HG03097 (cell line): ENCODE measurements around the gene SEMA3F.

Experiments
- ATAC-seq: cut with Tn5 transposase; IDR thresholded peaks from one replicate; pipeline ENCODE4 v1.9.1; 2021; ENCODE audit not compliant: unreplicated experiment, low FRiP score

SEMA3F gene

DNA sequence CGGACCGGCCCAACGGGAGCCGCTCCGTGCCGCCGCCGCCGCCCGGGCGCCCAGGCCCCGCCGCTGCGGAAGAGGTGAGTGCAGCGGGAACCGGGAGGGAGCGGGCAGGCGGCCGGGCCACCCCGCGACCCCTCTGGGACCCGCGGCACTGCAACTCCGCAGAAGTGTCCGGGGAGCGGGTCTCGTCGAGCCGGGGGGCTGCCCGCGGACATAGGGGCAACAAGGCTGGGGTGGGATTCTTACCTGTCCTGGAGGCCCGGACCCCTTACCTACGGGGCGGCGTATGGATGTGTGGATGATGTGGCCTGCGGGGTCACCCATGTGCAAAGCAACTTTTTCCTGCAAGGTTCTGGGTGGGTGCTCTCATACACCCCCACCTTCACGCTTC lies 361 bp downstream of the SEMA3F start:
- no peak for ATAC-seq

DNA sequence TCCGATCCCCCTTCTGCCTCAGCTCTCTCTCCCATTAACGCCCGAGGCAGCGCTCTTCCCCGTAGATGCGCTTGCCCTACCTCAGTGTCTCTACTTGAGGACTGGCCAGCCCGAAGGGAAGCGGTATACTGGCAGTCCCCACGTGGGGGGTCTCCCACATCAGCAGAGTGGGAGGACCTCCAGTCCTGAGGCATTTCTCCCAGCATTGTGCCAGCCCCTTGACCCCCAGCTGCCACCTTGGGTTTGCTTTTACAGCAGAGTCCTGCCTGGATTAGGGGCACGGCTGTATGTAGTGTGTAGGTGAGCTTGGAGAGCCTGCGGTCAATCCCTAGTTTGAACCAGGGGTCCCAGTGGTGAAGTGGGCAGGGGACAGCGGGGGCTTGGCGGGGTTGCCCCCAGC lies 767 bp downstream of the SEMA3F start:
- no peak for ATAC-seq

DNA sequence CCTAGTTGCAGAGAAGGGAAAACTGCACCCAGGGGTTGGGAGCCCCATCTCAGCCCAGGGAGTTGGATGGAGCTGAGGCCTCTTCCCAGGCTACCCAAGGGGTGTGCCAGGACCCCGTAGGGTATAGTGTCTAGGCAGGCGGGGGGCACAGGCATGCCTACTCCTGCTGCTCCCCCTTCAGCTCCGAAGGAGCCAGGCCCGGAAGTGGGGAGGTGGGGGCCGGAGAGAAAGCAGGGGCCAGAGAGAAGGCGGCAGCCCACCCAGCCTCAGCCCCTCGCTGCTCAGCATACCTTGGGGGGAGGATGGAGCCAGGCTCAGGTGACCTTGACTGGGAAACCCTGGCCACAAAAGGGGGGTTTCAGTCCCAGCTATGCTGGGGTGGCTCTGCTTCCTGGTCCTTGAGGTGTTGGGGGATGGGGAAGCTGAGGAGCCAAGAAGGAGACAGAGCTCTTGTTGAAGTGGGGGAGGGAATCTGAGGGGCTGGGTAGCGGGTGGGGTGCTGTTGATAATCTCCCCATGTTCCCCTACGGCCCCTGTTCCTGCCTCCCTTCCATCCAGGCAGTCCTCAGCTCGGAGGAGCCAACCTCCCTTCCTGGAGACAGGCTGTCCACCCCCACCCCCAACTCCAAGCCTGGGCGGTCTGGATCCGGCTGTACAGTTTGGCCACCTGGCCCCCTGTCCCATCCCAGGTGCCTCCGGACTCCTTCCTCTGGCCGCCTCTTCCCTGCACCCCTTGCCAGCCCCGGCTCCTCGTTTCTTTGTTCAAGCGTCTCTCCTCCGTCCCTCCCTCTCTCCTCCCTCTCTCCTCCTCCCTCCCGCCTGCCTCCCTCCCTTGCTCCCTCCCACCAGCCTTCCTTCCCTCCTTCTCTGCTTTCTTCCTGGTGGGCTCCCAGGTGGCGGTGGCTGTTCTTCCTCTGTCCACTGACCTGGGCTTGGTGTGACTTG lies 1.7 kb downstream of the SEMA3F start:
- no peak for ATAC-seq

DNA sequence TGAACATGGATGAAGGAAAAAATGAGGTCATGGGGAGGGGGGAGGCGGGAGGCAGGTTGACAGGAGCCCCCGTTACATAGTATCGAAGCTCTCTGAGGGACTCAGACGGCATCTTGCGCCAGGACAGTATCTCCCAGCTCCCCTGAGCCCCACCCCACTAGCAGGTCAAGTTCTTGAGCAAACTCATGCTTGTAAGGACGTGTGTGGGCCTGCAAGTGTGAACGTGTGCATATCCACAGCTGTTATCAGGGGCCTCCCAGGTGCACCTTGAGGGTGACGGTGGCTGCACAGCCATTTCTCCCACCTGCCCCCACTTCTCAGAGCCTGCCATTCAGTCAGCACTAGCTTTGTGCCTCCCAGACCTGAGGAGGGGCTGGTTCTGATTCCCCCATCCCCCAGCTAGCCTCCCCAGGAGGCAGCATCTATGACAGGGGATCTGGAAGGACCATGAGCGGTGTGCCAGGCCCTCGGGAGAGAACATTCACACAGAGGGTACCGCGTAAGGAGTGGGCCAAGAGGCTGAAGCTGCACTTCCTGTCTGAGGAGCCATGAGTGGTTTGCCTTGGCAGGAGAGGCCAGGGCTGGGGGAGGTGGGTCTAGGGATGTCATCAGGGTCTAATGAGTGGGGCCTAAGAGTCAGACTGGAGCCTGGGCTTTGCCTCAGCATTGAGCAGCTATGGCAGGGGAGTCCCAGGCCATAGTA lies 2.9 kb downstream of the SEMA3F start:
- no peak for ATAC-seq

DNA sequence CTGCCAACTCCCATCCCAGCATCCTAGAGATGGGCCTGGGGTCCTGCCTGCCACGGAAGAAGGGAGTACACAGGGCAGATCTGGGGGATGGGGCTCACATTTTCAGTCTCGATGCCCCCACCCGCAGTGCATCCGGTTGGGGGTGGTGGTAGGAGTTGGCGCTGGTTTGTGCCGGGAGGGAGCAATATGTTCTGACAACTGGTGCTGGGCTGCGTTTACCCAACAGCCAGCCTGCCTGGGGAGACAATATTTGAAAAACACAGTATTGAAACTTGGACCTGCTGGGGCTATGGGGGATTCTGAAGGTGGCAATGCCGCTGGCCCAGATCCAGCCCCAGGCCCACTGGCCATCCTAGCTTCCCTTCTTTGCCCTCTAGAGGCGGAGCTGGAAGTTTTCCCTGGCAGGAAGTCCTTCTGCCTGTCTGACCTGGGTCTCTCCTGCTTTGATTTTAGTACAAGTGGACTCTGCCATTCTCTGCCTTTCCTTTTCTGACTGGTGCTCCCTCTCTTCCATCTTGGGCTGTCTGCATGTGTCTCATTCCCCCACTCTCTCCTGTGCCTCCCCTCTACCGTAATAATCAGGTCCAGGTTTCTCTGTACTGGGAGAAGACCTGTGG lies 3.5 kb downstream of the SEMA3F start:
- no peak for ATAC-seq

DNA sequence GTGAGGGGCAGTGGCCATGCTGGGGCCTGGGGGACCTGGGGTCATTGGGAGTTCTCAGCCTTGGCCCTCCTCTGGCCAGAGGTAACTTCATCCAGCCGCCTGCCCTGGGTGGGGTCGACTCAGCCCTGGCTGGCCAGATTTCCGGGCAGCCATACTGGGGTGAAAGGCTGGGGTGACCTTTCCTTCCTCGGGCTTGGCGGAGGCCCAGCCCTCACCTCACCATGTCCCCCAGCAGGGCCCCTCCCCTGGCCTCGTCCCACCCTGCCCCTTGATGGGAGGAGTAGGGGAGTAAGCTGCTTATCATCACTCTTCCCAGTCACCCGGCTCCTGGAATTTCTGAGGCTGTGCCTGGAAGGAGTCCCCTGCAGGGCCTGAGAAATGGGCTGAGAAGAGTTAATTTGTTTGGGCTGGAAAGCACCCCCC lies 5.4 kb downstream of the SEMA3F start:
- no peak for ATAC-seq

DNA sequence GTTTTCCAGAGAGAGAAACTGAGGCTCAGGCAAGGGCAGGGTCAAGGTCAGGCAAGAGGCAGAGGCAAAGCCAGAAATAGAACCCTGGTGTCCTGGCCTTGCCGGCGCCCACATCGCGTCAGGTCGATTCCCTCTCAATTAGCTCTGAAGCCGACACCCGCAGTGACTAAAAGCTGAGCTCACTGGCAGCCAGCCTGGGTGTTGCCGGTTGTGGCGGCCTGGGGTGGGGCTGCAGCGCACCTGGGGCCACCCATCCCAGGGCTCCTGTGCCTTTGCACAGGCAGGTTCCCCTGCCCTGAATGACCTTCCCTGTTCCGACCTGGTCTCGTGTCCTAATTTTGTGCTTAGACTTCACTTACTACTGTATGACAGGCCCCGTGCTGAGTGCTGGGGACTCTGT lies 6.2 kb downstream of the SEMA3F start:
- ATAC-seq: no peak

DNA sequence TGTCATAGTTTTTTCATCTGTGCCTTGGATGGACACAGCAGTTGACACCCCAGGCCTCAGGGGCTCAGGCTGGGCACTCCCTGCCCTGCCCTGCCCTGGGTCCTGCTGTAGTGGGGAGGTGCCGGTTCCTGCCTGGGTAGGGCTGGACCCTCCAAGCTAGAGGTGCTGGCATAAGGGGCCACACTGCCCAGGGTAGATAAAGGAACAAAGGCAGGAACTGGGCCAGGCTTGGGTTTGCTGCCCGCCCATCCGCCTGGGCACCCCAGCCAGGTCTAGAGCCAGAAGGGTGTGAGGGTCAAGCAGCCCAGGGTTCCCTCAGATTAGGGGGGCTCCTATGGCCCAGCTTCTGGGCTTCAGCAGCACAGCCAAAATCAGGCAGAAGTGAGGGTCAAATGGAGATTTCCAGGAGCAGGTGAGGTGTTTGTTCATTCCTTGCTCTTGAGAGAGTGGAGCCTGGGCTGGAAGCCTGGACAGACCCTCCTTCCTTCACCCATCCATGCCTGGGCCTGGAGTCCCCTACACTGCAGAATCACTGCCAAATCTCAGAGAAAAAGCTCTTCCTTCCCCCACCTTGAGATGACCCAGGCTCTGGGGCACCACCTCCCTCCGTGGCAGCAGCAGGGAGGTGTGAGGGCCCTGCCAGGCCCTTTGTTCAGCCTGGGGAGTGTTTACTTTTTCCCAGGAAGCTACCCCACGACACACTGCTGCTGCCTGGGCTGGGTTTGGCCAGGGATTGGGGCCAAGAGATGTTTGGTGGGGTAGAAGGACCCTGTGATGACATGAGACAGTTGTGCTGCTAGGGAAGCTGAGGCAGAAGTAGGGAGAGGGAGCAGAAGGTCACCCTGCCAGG lies 7.1 kb downstream of the SEMA3F start:
- no peak for ATAC-seq

DNA sequence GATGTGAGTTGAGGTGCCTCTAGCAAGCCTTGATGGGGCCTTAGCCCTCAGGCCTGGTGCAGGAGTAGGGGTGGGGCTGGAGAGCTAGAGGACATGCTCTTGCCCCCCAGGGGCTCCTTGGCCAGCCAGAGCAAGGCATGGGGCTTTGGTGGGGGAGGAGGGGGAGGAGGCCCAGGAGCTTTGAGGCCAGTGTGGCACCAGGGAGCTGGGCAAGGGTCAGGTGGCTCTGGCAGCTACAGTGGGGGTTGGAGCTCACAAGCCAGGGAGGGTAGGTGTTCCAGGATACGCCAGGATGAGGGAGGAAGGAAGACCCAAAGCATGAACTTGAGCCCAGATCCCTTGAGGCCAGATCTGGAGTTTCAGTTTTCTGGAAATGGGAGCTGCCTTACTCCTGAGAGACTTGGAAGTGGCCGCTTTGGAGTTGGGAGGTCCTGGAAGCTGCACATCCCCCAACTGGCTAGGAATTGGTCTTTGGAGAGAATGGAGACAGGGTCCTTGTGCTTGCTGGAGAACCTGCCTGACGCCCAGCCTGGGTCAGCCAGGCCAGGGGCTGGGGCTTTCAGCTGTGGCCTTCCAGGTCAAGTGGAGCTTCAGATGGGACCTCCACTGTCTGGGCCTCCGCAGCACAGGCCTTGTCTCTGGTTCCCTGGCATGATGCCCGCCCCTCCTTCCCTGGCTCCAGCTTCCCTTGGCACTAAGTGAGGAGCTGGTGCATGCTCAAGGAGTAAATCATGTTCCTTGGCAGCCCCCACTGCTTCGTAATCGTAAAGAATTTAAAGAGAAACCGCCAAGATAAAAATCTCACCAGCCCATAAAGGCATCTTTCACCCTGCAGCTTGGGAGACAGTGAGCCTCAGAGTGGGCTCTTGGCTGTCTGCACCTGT lies 8.7 kb downstream of the SEMA3F start:
- ATAC-seq: no peak

DNA sequence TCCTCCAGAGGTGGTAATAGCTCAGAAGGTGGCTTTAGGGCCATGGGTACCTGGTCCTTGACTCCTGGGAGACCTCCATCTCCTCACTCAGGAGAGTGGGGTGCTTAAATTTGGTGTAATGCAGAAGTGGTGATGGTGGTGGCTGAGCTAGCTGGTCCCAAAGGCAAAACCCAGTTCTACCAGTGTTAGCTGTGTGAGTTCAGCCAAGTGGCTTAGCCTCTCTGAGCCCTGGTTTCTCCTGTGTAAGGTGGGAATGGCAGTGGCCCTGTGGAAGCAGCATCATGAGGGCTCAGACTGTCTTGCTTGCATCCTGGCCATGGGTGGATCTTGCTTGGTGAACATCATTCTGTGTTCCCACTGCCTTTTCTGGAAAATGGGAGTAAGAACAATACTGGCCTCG lies 9.4 kb downstream of the SEMA3F start:
- no peak for ATAC-seq

DNA sequence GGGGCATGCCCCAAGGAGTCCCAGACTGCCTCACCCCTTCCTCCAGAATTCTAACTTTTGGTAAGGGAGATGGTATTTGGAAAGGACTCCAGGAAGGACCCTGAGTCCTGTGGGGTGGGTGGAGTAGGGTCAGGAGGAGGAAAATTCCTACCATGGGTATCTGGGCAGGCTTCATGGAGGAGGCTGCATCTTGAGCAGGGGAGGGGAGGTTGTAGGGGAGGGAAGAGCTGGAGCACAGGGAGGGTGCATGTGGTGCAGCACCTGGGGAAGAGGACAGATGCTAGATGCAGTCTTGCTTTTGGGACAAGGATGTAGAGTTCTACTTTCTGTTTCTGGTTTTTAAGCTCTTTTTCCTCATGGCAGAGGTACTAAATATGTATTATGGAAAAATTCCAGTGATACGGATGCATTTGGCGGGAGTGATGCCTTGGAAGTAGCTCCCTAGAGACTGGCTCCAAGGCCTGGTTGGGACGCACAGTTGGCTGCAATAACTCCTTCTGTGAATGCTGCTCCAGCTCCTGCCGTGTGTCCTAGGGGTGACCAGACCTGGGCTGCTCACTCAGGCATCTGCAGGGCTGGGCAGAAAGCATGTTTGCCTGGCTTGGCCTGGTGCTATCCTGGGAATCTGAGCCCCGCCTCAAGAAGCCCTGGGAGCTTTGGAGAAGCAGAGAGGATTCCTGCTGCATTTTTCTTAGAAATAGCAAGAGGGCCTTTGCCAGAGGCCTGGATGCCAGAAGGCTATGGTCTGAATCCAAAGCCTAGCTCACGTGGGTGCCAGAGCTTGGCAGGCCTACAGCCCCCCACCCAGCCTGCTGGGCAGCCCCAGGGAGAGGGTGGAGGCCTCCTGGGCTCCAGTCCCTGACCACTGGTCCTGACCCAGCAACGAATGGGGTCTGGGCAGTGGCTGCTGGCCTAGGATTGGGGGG lies 10.1 kb downstream of the SEMA3F start:
- ATAC-seq: no peak

DNA sequence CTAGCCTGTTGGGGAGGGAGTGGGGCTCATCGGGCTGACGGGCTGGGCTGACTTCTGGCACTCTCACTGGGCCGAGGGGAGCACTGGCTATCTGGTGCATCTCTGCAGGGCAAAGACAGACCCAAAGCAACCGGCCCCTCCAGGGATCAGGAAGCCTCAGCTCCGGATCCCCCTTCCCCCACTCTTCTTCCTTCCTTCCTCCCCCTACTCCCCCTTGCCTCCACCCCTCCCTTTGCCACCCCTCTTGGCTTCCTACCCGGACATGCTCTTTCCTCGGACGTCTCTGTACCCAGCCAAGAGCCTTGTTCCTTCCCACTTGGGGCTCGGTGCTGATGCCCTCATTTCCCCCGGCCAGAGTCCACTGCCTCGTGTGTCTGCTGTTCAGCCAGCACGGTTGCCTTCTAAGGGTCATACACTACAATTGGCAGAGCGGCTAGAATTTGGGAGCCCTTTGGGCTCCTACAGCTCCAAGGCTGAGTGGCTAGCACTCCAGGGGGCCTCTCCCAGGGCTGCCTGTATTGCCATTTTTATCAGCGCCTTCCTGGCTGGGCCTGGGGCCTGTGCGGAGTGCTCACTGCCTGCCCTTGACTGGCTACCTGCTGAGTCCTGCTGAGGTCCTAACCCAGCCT lies 10.9 kb downstream of the SEMA3F start:
- no peak for ATAC-seq

DNA sequence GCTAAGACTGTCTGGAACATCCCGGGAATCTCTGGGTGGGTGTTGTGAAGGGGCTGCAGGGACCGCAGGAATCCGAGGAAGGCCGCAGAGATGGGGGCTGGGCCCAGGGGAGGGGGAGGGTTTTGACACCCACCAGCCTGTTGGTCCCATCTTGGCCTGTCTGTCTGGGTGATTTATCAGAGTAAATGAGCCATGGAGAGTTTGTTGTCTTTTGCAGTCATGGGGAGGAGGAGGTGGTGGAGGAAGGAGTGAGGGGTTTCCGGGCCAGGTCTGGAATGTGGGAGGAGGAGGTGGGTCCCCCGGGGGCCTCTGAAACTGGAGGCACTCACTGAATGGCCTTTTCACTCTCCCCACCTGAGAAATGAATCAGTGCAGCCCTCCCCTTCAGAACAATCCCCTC lies 11.5 kb downstream of the SEMA3F start:
- ATAC-seq: no peak

DNA sequence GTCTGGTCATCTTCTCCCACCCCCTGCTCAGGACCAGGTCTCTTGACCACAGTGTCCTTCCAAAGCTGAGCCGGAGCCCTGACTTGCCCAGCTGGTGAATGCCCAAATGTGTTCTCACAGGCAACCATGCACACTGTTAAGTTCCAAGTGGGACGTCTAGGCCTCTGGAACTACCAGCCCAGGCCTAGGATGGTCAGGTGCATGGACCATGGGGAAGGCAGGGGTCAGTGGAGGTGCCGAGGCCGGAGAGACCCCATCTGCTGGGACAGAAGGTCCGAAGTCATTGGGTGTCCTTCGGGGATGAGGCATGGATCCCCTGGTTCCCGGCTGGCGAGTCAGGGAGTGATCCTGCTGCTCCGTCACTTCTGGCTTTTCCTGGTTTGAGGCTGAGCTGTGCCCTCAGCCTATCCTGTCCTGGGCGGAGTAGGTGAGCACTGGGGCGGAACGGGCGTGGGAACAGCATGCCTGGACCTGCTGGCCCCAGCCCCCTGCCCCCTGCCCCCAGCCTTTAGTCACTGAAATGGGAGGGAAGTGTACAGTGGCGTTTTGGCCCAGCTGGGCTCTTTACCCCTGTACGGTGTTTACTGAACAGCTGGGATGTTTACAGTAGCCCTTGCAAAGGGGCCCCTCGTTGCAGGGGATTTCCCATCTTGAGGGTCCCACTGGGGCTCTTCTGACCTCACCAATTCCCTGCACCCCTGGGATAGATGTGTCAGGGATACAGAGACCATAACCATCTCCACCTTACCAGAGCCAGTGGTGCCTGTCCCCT lies 12.1 kb downstream of the SEMA3F start:
- no peak for ATAC-seq

DNA sequence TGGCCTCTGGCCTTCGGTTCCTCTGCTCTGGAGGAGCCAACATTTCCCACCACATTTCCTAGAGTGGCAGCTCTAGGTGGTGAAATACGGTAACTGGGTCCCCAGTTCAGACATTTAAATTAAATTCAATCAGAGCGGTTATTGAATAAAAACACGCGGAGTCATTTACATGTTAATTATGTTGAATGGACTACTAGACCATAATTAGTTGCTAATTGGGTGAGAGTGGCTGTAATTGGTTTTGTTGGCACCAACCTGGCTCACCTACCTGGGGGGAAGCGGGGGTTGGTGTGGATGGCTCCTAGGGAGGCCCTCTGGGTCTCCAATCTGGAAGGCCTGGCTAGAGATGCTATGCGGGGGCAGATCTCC lies 12.7 kb downstream of the SEMA3F start:
- no peak for ATAC-seq

DNA sequence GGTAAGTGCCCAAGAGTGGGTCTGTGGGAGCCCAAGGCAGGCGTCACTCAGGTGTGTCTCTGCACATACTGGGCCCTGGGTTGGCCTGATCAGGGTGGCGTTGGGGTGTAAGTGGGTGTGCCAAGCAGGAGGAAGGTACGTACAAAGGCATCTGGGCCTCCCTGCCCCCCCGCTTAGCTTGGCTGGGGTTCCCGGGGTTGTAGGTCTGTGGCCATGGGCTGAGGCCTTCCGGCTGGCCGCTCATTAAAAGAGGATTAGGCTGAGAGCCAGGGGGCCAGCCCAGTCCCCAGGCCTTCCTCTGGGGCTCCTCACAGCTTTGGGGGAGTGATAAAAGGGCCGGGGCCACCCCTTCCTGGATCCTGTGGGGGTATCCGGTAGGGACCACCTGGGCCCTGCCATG lies 13.3 kb downstream of the SEMA3F start:
- ATAC-seq: no peak

DNA sequence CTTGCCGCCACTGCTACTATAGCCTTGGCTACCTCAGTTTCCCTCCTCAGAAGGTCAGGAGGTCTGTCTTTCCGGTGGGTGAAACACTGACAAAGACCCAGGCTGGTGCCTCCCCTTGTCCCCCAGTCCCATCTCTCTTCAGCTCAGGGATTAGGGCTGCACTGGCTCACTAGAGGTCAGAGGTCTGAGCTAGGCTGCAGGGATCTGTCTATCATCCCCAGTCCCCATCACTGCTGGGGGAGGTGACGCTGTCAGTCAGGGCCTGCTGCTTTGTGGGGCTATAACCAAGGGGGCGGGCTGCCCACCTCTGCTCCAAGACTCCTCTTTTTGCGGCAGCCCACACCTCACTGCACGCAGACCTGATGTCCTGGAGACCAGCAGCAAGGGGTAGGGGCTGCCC lies 13.7 kb downstream of the SEMA3F start:
- no peak for ATAC-seq
